Stimulated activated CD4-positive, alpha-beta T cell treated with anti-CD3 and anti-CD28 coated beads, Interleukin-4, amount 100 ng/mL, for 4 hours (primary cell): Measurements from ENCODE around the gene PPP2CA.
"Not testable (repeated sequence)": the region's sequence is repeated elsewhere in the genome, so short reads cannot be mapped to it uniquely, and the experiment has no call there.

ENCODE experiments used
- DNase-seq, 2 experiments: peaks; one replicate each; pipeline ENCODE4 v3.0.0-alpha.2; 2020

The PPP2CA gene

DNA sequence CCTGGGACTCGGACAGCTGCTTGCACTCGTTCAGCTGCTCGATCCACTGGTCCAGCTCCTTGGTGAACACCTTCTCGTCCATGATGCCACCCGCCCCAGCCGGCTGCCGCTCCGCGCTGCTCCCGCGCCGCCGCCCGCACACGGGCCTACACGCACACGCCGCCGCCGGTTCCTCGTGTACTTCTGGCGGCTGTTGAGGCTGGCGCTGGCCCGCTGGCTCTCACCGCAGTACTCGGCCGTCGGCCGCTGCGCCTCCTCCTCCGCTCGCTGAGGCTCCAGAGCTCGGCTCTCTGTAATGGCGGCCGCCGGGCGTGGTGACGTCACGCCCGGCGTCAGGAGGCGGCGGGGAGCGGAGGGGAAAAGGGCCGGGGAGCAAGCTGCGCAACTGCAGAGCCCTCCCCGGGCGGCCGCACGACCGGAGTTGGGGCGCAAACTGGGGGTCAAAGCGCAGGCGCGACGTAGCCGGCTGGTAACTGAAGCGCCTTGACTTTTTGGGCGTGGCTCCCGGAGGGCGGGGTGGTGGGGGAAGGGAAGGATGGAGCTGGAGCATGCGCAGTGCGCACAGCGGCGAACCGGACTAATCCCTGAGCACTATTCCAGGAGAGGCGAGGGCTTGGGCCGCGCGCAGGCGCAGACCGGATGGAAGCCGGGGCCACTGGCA, at the start of gene PPP2CA:
TSS of gene PPP2CA (minus strand) at position 294 of the 661 bp plus-strand sequence. CDS start at position 82, 212 bp downstream.
- peak; percentile 98 to 99 for DNase-seq

DNA sequence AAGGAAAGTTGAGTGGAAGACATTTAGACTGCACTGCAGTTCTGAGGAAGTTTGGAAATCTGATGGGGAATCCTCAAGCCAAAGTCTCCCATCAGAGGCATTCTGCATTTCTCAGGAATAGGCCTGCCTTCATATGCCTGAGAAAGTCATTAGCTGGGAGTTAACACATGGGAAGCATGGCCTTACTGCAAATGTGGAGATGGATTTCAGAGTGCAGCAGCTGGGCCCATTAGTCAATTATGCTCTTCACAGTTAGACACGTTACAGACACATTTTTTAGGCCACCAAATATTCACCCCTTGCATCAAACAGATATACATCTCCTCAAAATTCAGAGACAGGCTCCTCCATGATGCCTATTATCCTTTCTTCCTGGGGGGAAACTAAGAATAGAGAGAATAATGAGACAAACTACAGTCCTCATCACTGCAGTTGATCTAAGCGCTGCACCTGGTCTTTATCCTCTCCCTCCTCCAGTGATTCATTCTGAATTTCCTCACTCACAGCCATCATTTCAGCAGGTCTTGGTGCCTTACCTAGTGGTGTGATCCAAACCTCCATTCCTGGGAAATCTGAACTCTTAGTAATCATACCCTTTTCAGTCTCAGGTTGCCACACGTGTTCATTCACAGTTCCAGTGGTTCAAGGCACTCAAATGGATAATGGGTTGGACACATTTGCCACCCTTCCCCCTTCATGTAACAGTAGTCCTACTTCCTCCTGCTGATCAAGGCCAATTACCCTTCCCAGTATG, 47.9 kb upstream of the PPP2CA start:
- no peak for DNase-seq

DNA sequence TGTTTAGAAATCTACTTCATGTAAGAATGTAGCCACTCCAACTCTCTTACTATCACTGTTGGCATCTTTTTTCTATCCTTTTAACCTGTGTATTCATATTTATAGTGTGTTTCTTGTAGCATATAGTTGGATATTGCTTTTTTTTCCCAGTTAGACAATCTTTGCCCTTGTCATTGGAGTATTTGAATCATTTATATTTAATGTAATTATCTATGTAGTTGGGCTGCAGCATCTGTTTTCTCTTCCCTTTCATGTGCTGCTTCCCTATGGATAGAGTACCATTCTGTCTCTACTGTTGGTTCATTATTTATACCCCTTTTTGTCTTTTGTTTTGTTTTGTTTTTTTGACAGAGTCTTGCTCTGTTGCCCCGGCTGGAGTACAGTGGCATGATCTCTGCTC, 45.2 kb upstream of the PPP2CA start:
- DNase-seq = no peak

DNA sequence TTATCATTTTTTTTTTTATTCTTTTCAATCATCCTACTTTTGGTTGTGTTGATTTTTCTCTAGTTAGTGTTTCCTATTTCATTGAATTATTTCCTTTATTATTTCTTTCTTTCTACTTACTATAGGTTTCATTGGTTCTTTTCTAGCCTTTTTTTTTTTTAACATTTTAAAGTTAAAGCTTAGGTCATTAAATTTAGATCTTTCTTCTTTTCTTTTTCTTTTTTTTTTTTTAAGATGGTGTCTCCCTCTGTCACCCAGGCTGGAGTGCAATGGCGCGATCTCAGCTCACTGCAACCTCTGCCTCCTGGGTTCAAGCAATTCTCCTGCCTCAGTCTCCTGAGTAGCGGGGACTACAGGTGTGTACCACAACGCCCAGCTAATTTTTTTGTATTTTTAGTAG, 43.0 kb upstream of the PPP2CA start:
- no peak for DNase-seq

DNA sequence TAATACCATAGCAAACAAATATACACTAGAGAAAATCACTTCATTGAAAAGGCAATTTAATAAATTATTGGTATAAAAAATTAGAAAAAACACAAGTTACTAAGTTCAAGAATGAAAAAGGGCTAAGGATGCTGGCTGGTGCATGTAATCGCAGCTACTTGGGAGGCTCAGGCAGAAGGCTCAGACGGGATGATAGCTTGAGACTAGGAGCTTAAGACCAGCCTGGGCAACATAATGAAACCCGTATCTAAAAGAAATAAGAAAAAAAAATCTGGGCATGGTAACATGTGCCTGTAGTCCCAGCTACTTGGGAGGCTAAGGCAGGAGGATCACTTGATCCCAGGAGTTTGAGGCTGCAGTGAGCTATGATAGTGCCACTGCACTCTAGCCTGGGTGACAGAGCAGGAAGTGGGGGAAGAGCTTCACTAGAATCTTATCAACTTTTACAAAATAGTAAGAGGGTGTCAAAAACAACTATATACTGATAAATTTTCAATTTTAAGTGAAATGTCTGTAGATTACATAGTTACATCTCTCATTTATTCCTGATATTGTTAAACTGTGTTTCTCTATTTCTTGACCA, 42.2 kb upstream of the PPP2CA start:
- no peak for DNase-seq

DNA sequence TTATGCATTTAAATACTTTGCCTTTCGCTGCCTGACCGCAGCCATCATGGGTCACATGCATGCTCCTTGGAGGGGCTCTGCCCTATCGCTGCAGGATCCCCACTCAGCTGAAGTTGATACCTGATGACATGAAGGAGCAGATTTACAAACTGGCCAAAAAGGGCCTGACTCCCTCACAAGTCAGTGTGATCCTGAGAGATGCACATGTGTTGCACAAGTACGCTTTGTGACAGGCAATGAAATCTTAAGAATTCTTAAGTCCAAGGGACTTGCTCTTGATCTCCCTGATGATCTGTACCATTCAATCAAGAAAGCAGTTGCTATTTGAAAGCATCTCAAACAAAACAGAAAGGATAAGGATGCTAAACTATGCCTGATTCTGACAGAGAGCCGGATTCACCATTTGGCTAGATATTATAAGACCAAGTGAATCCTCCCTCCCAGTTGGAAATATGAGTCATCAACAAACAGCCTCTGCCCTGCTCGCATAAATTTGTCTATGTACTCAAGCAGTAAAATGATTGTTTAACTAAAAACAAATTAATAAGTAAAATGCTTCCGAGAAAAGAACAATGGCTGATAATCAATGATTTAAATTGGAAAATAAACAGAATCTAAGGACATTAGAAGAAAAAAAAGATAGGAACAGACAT, 41.6 kb upstream of the PPP2CA start:
- no peak for DNase-seq

DNA sequence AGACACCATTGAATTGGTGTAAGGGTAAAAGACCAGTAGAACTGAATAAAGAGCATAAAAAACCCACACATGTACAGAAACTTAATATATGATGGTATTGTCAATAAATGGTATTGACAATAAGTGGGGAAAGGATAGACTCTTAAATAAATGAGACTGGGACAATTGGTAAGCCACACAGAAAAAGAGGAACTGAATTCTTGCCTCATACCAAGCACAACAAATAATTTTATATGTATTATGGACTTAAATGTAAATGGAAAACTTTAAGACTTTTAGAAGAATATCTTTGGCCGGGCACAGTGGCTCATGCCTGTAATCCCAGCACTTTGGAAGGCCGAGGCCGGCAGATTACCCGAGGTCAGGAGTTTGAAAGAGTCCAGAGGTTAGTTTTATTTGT, 37.9 kb upstream of the PPP2CA start:
- no peak for DNase-seq

DNA sequence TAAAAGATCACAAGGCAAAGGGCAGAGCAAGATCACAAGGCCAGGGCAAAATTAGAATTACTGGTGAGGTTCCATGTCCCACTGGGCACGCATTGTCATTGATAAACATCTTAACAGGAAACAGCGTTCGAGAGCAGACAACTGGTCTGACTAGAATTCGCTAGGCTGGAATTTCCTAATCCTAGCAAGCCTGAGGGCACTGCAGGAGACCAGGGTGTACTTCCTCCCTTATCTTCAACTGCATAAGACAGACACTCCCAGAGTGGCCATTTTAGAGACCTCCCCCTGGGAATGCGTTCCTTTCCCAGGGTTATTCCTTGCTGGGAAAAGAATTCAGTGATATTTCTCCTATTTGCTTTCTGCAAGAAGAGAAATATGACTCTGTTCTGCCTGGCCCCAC, 36.8 kb upstream of the PPP2CA start:
- not testable (repeated sequence) for DNase-seq

DNA sequence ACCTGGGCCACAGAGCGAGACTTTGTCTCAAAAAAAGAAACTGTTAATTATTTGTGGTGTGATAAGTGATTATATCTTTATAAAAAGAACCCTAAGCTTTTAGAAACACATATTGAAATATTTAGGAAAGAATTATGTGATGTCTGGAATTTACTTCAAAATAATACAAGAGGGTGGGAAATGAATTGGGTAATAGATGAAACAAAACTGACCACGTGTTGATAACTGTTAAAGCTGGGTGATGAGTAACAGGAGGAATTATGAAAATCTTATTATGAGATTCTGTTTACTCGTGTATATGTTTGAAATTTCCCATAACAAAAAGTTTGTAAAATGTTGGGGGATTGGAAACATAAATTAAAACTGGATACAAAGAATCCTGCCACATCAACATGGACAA, 33.0 kb upstream of the PPP2CA start:
- no peak for DNase-seq

DNA sequence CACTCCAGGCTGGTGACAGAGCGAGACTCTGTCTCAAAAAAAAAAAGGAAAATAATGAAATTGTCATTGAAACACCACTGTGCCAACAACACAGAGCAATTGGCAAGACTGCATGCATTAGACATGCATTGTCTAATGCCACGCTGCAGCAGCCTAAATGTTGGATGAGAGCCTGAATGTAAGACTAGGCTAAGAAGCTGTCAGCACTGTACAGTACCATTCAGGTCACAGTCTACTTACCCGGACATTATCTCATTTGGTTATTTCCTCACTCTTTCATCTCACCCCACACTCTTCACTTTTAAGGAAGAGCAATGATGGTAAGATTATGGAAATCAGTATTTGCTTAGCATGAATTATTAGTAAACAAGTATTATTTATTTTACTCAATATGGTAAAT, 31.3 kb upstream of the PPP2CA start:
- DNase-seq = no peak

DNA sequence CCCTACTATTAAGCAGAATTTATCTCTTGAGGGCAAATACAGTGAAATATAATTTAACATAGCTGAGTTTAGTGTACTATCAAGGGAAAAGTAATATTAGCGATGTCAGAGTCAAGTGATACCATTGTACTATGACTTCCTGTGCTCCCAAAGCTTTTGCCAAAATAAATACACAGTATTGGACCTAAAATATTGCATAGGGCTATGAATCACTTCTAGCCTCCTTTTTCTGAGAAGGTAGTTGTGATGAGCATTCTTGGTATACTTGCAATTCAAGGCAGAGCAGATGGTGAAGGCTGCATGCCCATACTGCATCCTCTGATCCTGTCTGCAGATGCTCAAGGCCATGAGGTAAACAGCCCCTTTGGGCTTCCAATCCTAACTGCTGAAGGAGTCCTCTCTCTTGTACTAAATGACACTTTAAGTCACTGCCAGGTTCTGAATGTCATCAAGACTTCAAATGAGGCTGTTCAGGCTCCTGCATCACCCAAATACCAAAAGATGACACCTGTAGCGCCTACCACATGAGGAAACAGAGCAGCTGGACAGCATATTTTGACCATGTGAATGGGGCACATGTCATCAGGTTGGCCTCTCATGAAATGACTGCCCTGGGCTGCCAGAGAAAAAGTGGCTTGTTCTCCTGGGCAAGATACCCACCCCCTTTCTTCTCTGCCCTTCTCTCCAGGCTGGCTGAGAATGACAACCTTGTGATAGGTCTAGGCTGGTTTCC, 29.7 kb upstream of the PPP2CA start:
- DNase-seq = no peak

DNA sequence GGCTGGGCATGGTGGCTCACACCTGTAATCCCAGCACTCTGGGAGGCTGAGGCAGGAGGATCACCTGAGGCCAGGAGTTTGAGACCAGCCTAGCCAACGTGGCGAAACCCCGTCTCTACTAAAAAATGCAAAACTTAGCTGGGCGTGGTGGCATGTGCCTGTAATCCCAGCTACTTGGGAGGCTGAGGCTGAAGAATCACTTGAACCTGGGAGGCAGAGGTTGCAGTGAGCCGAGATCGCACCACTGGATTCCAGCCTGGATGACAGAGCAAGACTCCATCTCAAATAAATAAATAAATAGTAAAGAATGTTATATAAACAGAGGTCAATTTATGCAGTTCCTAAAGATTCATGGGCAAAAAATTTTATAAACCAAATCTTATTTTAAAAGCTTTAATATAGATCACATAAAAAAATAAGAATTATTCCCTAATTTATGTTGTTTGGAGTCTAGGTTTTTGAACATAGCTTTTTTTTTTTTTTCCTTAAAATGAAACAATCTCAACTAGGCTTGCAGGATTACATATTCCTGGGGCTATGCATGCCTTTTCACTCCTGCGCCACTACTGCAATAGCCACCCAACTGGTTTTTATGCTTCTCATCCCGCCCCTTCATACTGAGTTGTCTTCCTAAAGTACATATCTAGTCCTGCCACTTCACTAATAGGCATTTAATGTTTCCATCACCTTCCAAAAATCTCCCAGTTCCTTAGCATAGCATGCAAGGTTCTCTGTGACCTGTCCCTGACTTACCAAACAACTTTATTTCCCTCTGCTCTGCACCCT, 27.7 kb upstream of the PPP2CA start:
- DNase-seq = not testable (repeated sequence)

DNA sequence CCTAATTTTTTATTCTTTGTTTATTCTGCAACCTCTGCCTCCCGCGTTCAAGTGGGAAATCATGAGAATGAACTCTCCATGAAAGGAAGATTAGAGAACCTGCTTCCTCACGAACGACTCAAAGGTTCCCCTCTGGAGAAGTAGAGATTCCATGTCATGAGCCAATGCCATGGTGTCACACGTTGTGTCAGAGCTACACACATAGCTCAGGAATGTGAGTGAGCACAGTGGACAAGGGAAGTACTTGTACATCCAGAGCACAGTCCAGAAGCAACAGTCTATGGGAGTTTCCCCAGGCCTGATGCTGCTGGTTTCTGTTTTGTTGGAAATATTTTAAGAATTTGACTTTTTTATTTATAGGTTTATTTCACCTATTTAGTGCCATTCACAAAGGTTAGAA, 26.8 kb upstream of the PPP2CA start:
- DNase-seq = no peak

DNA sequence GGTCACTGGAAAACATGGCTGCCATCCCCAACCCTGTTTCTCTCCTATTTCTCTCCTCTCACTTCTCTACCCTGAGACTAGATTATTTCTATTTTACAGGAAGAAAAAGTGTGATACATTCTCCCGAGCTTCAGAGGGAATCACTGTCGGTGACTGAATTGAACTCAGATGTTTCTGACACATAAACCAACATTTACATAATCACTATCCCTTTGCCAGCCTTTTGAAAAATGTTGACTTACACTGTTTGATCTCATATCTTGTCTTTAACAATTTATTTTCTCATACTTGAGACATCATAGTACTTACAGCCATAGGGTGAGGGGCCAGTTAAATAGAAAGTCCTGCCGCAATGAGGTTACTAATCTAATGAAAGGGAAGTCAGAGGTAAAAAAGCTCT, 25.1 kb upstream of the PPP2CA start:
- no peak for DNase-seq

DNA sequence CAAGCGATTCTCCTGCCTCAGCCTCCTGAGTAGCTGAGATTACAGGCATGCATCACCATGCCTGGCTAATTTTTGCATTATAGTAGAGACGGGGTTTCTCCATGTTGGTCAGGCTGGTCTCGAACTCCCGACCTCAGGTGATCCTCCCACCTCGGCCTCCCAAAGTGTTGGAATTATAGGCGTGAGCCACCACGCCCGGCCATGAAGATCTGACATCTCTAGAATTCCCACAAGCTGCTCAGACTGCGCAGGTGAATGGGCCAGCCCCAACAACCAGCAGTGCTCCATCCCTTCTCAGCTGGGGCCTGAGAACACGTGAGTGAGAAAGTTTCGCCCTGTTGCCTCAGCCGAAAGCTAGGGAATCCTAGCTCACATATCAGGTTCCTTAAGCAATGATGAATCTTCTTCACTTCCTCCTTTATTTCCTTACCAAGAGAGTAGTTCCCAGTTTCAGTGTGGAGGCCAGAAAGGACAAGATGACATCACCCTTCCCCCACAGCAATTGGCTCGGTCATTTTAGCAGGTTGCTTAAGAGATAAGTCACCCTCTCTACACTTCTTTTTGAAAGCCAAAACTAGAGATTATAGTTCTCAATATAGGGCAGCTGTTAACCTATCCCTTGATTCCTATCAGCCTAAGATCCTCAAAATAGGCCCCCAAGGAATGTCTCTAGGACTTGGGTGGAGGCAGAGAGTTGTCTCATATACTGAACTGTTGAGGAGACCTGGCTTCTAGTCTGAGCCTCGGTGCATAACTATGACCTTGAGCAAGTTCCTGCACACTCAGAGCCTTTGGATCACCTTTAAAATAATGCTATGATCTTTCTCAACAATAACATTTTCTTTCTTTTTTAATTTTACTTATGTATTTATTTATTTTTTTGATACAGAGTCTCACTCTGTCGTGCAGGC, 23.9 kb upstream of the PPP2CA start:
- no peak for DNase-seq

DNA sequence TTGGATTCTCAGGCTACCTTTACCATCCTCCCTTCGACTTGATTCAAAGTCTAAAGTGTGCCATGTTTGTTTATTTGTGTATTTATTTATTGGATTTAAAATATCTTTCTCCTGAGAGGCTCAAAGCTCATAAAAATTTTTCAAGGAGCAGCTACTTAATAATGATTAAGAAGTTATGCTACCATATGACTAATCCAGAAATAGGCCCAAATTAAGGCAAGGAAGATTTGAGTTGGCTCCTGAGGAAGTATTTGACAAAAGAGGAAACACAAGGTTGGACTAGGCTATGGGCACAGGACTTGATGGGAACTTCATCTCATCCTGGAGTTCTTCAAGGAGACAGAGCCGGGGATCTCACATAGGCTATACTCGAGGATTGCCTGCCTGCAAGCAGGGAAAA, 22.4 kb upstream of the PPP2CA start:
- no peak for DNase-seq

DNA sequence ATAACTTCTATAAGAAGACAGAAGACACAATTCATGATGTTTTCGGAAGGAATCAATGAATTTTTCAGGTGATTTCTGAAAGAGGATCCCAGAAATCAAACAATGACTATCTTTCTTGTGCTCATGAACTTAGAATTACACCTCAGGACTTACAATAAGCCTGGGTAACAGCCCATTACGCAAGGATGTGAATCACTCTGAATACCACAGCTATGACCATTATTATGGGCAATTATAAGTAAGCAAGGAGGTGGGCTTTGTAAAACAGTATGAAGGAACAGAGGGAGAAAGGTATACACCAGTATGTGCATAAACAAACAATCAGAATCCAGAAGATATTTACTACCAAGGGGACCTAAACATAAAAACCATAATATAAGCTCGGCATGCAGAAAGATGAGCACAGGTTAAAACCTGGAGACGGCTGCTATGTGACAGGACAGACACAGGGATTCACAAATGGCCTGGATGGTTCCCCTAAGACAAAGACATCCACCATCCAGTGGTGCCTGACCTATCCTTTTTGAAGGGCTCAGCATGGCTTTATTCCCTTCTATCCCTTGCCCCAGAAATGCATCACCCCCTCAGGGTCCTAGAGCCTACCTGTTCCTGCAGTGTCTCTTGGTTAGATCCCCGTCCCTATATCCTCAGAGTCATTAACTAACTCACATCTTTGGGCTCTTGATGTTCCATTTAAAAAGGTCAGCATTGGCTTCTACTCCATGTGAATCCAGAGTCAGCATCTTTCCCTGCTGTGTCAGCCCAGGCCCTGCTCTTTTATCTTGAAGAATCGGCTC, 21.8 kb upstream of the PPP2CA start:
- no peak for DNase-seq

DNA sequence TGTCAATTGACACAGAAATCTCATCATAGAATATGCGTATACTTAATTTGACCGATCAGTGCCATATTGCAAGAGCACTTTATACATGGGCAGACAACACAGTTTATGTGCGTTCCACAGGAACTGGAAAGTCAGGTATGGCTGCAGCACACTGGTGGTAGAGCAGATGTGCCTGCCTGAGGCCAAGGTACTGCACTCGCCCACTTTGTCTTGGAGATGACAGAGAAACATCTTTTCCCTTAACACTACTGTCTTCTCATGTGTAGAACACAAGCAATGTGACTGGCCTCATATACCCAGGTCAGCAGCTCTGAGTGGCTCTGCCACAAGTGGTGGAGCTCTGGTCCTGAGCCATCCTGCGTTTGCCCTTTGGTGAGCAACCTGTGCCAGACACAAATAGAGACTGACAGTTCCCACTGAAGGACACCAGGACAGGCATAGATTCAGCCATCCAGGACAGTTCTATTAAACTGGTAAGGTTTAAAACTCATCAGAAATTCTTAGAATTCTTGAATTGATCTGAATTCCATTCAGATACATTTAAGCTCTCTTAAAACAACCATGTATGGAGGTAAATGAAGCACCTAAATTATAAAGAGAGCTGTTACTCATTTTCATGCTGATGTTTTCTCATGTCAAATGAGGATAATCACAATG, 21.0 kb upstream of the PPP2CA start:
- DNase-seq = no peak

DNA sequence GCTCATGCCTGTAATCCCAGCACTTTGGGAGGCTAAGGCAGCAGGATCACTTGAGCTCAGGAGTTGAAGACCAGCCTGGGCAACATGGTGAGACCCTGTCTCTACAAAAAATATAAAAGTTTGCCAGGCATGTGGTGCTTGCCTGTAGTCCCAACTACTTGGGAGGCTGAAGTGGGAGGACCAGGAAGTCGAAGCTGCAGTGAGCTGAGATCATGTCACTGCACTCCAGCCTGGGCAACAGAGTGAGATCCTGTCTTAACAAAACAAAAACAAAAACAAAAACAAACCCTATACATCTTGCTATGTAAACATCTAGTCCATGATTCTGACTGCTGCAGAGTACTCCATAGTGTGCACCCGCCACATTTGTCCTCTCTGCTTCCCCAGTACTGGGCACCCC, 19.8 kb upstream of the PPP2CA start:
- no peak for DNase-seq
